ENCODE results near the gene COPS7A.
A peak's percentile ranks its signal among the peaks of the same experiment; 100 is the strongest.

The COPS7A gene

GRCh38 chr12:6688543-6688998 lies 35.3 kb upstream of the COPS7A start:
- TF ChIP-seq FOXP2 (optimal IDR thresholded peaks at IDR 0.05; ENCODE audit: borderline replicate concordance, extremely low read depth, extremely low read length, insufficient read depth) (no peak), POLR2AphosphoS5 (IDR thresholded peaks at IDR 0.05; ENCODE audit: low read depth, low read length) (no peak), SIN3A (IDR thresholded peaks at IDR 0.05; ENCODE audit: borderline replicate concordance, insufficient read depth, low read length) (0 out of 2 replicates have a peak, but pooled peaks have one; percentile 82)
- TF ChIP-seq, protein P1, sequence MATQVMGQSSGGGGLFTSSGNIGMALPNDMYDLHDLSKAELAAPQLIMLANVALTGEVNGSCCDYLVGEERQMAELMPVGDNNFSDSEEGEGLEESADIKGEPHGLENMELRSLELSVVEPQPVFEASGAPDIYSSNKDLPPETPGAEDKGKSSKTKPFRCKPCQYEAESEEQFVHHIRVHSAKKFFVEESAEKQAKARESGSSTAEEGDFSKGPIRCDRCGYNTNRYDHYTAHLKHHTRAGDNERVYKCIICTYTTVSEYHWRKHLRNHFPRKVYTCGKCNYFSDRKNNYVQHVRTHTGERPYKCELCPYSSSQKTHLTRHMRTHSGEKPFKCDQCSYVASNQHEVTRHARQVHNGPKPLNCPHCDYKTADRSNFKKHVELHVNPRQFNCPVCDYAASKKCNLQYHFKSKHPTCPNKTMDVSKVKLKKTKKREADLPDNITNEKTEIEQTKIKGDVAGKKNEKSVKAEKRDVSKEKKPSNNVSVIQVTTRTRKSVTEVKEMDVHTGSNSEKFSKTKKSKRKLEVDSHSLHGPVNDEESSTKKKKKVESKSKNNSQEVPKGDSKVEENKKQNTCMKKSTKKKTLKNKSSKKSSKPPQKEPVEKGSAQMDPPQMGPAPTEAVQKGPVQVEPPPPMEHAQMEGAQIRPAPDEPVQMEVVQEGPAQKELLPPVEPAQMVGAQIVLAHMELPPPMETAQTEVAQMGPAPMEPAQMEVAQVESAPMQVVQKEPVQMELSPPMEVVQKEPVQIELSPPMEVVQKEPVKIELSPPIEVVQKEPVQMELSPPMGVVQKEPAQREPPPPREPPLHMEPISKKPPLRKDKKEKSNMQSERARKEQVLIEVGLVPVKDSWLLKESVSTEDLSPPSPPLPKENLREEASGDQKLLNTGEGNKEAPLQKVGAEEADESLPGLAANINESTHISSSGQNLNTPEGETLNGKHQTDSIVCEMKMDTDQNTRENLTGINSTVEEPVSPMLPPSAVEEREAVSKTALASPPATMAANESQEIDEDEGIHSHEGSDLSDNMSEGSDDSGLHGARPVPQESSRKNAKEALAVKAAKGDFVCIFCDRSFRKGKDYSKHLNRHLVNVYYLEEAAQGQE (IDR thresholded peaks at IDR 0.05; ENCODE audit: insufficient read depth in 1 of 2, low read depth in 2 of 2, low read length in 2 of 2), result no peak

DNA sequence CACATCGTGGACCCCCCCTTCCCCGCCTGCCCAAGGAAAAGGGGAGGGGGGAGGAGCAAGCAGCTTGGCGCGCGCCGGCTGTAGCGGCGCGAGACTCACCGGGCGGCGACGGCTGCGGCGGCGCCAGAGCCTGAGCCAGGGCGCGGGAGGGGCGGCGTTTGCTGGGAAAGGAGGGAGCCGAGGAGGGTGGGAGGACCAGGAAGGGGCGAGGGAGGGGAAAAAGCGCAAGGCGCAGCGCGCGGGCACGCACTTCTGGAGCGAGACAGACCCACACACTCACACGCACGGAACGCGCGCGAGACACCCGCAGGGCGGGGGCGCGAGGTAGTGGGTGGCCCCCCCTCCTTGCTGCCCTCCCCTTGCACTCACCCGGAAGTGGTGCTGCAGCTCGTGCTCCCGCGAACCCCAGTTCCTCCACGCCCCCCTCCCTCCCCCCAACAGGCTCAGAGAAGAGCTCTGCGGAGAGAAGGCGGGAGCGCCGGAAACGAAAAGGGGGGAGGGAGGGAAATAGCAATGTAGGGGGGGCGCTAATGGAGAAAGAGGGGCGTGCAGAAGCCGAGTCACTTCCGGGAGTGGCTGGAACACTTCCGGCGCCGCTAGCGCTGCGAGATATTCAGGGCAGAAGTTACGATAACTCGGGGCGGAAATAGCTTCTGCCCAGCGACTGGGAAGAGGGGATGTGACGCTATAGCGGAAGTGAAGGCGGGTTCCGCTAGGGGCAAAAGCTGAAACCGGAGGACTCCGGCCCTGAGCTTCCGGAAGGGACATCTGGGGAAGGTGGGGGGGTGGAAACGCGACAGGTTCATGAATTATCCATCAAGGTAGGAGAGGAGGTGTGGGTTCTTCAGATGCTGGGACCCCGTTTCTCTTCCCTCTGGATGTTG lies 34.6 kb upstream of the COPS7A start, which contains the start of gene ZNF384:
Gene ZNF384, minus strand, starts transcription at position 377 of the 884 bp plus-strand sequence. CDS start 9,855 bp downstream, outside the sequence.
- no peak; the same call in 1 of the 2 replicates for TF ChIP-seq TAF1 (IDR thresholded peaks at IDR 0.05; ENCODE audit: borderline replicate concordance, insufficient read depth, low read length)
- TF ChIP-seq, protein P1 (IDR thresholded peaks at IDR 0.05; ENCODE audit: insufficient read depth in 1 of 2, low read depth in 2 of 2, low read length in 2 of 2), result peak in 1 of 2 experiments; percentile 19; a peak in 1 of 4 replicates
- TF ChIP-seq FOXP2 (optimal IDR thresholded peaks at IDR 0.05; ENCODE audit: borderline replicate concordance, extremely low read depth, extremely low read length, insufficient read depth), result peak; percentile 58
- peak; percentile 77 for TF ChIP-seq POLR2AphosphoS5 (IDR thresholded peaks at IDR 0.05; ENCODE audit: low read depth, low read length)
- TF ChIP-seq SIN3A (IDR thresholded peaks at IDR 0.05; ENCODE audit: borderline replicate concordance, insufficient read depth, low read length), result no peak; the same call in none of the 2 replicates

- TF ChIP-seq POLR2AphosphoS5 (IDR thresholded peaks at IDR 0.05; ENCODE audit: low read depth, low read length), result no peak
- TF ChIP-seq FOXP2 (optimal IDR thresholded peaks at IDR 0.05; ENCODE audit: borderline replicate concordance, extremely low read depth, extremely low read length, insufficient read depth), result no peak
- no peak for TF ChIP-seq TAF1 (IDR thresholded peaks at IDR 0.05; ENCODE audit: borderline replicate concordance, insufficient read depth, low read length)
- TF ChIP-seq, protein P1 (IDR thresholded peaks at IDR 0.05; ENCODE audit: insufficient read depth in 1 of 2, low read depth in 2 of 2, low read length in 2 of 2), result no peak
- no peak for TF ChIP-seq SIN3A (IDR thresholded peaks at IDR 0.05; ENCODE audit: borderline replicate concordance, insufficient read depth, low read length)
These were observed 32.4 kb upstream of the COPS7A start for GRCh38 chr12:6691473-6691872.

- TF ChIP-seq, protein P1 (IDR thresholded peaks at IDR 0.05; ENCODE audit: insufficient read depth in 1 of 2, low read depth in 2 of 2, low read length in 2 of 2), result no peak
- TF ChIP-seq FOXP2 (optimal IDR thresholded peaks at IDR 0.05; ENCODE audit: borderline replicate concordance, extremely low read depth, extremely low read length, insufficient read depth), result no peak
- TF ChIP-seq POLR2AphosphoS5 (IDR thresholded peaks at IDR 0.05; ENCODE audit: low read depth, low read length), result no peak
- no peak for TF ChIP-seq TAF1 (IDR thresholded peaks at IDR 0.05; ENCODE audit: borderline replicate concordance, insufficient read depth, low read length)
- no peak for TF ChIP-seq SIN3A (IDR thresholded peaks at IDR 0.05; ENCODE audit: borderline replicate concordance, insufficient read depth, low read length)
These were observed 31.0 kb upstream of the COPS7A start for GRCh38 chr12:6692888-6693287.

Data from PFSK-1 (cell line).